ENCODE results near the gene MYZAP. TPM values are rescaled to one million over a fixed set of nuclear protein-coding genes. Genes with fewer than 3 reads are reported as not detected.

The MYZAP gene
- total and polyA plus RNA-seq, 9 of the 15 experiments (the other 6 are each of a cell fraction or from before 2014, with no cell fraction given) = 0.03 TPM; not detected in 8

GRCh38 chr15:57583720-57584119, 8.0 kb upstream of the MYZAP start:
- Histone ChIP-seq H3K79me2 (ENCODE audit: control insufficient read depth, insufficient read depth, low read length) (no peaks in the 10 kb centered on the region), H2AFZ (ENCODE audit: low read depth, low read length) (no peak overlapping the region), H3K9ac (ENCODE audit: insufficient read depth in 1 of 2, low read depth in 2 of 2, low read length in 2 of 2) (no peak overlapping the region), H4K20me1 (replicated peaks; ENCODE audit: control insufficient read depth, insufficient read depth, low read length) (no peaks in the 10 kb centered on the region), H3K4me1 (replicated peaks in 1 of 2; ENCODE audit: control insufficient read depth in 2 of 2, insufficient read depth in 2 of 2, low read length in 2 of 2) (no peaks in the 10 kb centered on the region), H3K9me3 (replicated peaks; ENCODE audit: control insufficient read depth, insufficient read depth, low read depth, low read length) (no peaks in the 10 kb centered on the region), H3K4me2 (ENCODE audit: insufficient read depth, low read length) (no peak overlapping the region), H3K36me3 (ENCODE audit: control insufficient read depth, insufficient read depth, low read length) (no peaks in the 10 kb centered on the region), H3K27me3 (ENCODE audit: control insufficient read depth in 2 of 2, insufficient read depth in 2 of 2, low read length in 2 of 2) (peaks cover 8 to 18% of the 10 kb centered on the region in 2 experiments; a peak in 4 of 5 replicates), H3K9me1 (ENCODE audit: control insufficient read depth, insufficient read depth, low read length) (no peaks in the 10 kb centered on the region), H3K4me3 (no peak overlapping the region), H3K27ac (ENCODE audit: extremely low read depth, low read depth, low read length) (no peak overlapping the region)
- TF ChIP-seq CREBBP (IDR thresholded peaks at IDR 0.05; ENCODE audit: low read depth, low read length) (no peak), ZSCAN32 (CRISPR knock-in tag; IDR thresholded peaks at IDR 0.05) (no peak), TCFL5 (CRISPR knock-in tag; conservative IDR thresholded peaks at IDR 0.05) (no peak), MAX (CRISPR knock-in tag; IDR thresholded peaks at IDR 0.05) (no peak), POLR3A (IDR thresholded peaks at IDR 0.05; ENCODE audit: borderline replicate concordance, extremely low read depth, insufficient read depth, insufficient read length) (no peak), SOX6 (IDR thresholded peaks at IDR 0.05) (no peak), ZC3H8 (IDR thresholded peaks at IDR 0.05) (no peak), ZNF780A (CRISPR knock-in tag; IDR thresholded peaks at IDR 0.05) (no peak), SMARCC2 (IDR thresholded peaks at IDR 0.05; ENCODE audit: low read depth) (no peak)
- 0% methylated on average over 3 of the region's 3 CpGs for WGBS (ENCODE audit: insufficient coverage, low coverage, missing lambda C conversion rate)
- no TSS peak for BruUV-seq (replicated peaks)
- in situ Hi-C loops (cut with MboI) = no loop called here
- ATAC-seq (no peak), FAIRE-seq (no peak), DNase-seq (ENCODE audit: extremely low read depth in 1 of 4, low spot score in 3 of 4) (no peak)
- intact Hi-C loops (cut with micrococcal nuclease) = no loop called here
- CTCF ChIA-PET (ENCODE audit: low intra/inter-chr PET ratio) = no interaction called here
- POLR2A ChIA-PET = no interaction called here
